Natural killer cell (primary cell): Measurements from ENCODE around the gene COTL1. TPM values are rescaled to one million over a fixed set of nuclear protein-coding genes. Genes with fewer than 3 reads are reported as not detected.

Source experiments
- ATAC-seq, 3 donors: fragments of 150-1000 bp in 2 of 3; fragments of 200-7000 bp in 1 of 3; cut with Tn5 transposase; 1 replicate in 1 of 3; 2 replicates in 2 of 3; pipeline ENCODE4 v1.10.0; 2021; ENCODE audit warnings: mild to moderate bottlenecking in 2 of 3, moderate library complexity in 2 of 3
- DNase-seq, 2 donors: peaks; one replicate each; pipeline versions ENCODE4 v3.0.0 to v3.0.0-alpha.2; 2013 to 2021; ENCODE audit warnings: mixed read lengths in 1 of 2
- H3K27ac ChIP-seq: one replicate; pipeline ENCODE4 v1.5.1; 2013; ENCODE audit warnings: mild to moderate bottlenecking, low read length
- H3K27me3 ChIP-seq: one replicate; pipeline ENCODE4 v1.6.1; 2013; ENCODE audit warnings: low read length; ENCODE audit not compliant: control insufficient read depth, insufficient read depth
- H3K36me3 ChIP-seq: one replicate; pipeline ENCODE4 v1.6.1; 2013; ENCODE audit warnings: low read length; ENCODE audit not compliant: control insufficient read depth, insufficient read depth
- H3K4me1 ChIP-seq: one replicate; pipeline ENCODE4 v1.6.1; 2013; ENCODE audit warnings: low read length; ENCODE audit not compliant: control insufficient read depth, insufficient read depth
- H3K4me3 ChIP-seq: one replicate; pipeline ENCODE4 v1.5.1; 2013; ENCODE audit warnings: low read length
- H3K9me3 ChIP-seq: one replicate; pipeline ENCODE4 v1.6.1; 2013; ENCODE audit warnings: low read length; ENCODE audit not compliant: control insufficient read depth, insufficient read depth
- H3K27ac Mint-ChIP-seq, 2 donors: one replicate each; pipeline ENCODE4 v1.8.0; 2022; ENCODE audit warnings: mild to moderate bottlenecking in 2 of 2, mixed read lengths in 2 of 2, moderate library complexity in 1 of 2
- H3K27me3 Mint-ChIP-seq, 2 donors: one replicate each; pipeline ENCODE4 v1.8.0; 2022; ENCODE audit warnings: low read depth in 2 of 2, mixed read lengths in 2 of 2
- H3K36me3 Mint-ChIP-seq: one replicate; pipeline ENCODE4 v1.8.0; 2022; ENCODE audit warnings: mixed read lengths
- H3K4me1 Mint-ChIP-seq, 2 donors: one replicate each; pipeline ENCODE4 v1.8.0; 2022; ENCODE audit warnings: mixed read lengths in 2 of 2
- H3K4me3 Mint-ChIP-seq: one replicate; pipeline ENCODE4 v1.8.0; 2022; ENCODE audit warnings: mild to moderate bottlenecking, moderate library complexity, mixed read lengths
- H3K9me3 Mint-ChIP-seq, 2 donors: one replicate each; pipeline ENCODE4 v1.8.0; 2022; ENCODE audit warnings: mixed read lengths in 2 of 2
- CTCF ChIP-seq: fragments of 200-600 bp; IDR thresholded peaks from one replicate; pipeline ENCODE4 v1.8.0; 2022; ENCODE audit warnings: antibody characterized with exemption
- WGBS: methylation state at CpG from one replicate; pipeline ENCODE4 v1.1.7; 2013; ENCODE audit warnings: missing lambda C conversion rate; ENCODE audit not compliant: insufficient coverage; 5-methylcytosine and 5-hydroxymethylcytosine counted together
- intact Hi-C: fragments of 100-400 bp; cut with micrococcal nuclease; formaldehyde crosslinking; loops from one replicate; pipeline ENCODE4 v1.14.2; 2022
- total RNA-seq, 4 donors: library from RNA; stranded (reverse); fragments of 120-200 nt in 1 of 4; gene quantifications; one replicate each; pipeline versions ENCODE4 v1.2.3 to v1.2.4, GENCODE V29; 2013 to 2022

Gene COTL1
- total RNA-seq, 3 donors from 2014 or later (not counting 1 experiment from before 2014, with no cell fraction given), result 43.7 to 187 (median 116) TPM

DNA sequence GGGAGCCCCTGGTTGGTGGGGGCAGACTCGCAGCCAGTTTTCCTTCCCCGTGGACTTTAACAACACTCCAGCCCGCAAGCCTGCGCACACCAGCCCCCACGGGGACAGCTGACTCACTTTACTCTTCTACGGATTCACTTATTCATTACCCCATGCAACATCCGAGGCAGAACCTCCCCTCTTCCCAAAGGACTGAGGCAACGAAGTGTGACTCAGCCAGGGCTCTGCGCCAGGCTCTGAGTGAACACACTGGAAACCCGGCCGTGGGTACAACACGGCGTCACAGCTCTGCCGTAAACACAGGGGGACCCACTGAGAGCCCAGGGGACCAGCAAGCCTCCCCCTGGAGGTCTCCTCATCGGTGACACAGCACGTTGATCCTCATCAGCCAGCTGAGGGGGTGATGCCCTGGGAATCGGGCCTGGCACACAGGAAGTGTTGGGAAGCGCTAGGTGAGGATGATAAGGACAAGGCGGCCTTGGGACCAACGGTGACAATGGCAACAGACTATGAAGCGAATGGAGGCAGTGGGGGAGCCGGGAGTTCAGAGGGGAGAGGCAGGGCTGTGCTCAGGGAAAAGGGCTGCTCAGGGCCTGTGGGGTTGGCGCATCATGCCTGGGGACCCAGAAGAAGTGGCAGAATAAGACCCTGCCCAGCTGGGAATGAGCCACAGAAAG lies 14.6 kb downstream of the COTL1 start:
- Histone ChIP-seq H3K4me3 (no peak overlapping the region), H3K4me1 (peaks cover 90% of the 10 kb centered on the region), H3K27me3 (no peaks in the 10 kb centered on the region), H3K27ac (peak overlapping the region; percentile 51), H3K36me3 (no peaks in the 10 kb centered on the region), H3K9me3 (no peaks in the 10 kb centered on the region)
- H3K9me3 Mint-ChIP-seq, result no peaks in the 10 kb centered on the region
- H3K4me1 Mint-ChIP-seq, result peaks cover 43 to 47% of the 10 kb centered on the region in 2 donors
- no peaks in the 10 kb centered on the region for H3K36me3 Mint-ChIP-seq
- DNase-seq, result peak in 1 of 2 donors; percentile 58
- 78% methylated on average over 23 of the region's 23 CpGs for WGBS
- intact Hi-C loops, result no loop called here
- no peak overlapping the region for H3K4me3 Mint-ChIP-seq
- no peak for TF ChIP-seq CTCF
- peak overlapping the region in 1 of 2 donors; percentile 76 for H3K27ac Mint-ChIP-seq
- H3K27me3 Mint-ChIP-seq, result peaks cover 17 to 18% of the 10 kb centered on the region in 2 donors
- ATAC-seq, result peak in 2 of 3 donors; percentile 9 to 26

DNA sequence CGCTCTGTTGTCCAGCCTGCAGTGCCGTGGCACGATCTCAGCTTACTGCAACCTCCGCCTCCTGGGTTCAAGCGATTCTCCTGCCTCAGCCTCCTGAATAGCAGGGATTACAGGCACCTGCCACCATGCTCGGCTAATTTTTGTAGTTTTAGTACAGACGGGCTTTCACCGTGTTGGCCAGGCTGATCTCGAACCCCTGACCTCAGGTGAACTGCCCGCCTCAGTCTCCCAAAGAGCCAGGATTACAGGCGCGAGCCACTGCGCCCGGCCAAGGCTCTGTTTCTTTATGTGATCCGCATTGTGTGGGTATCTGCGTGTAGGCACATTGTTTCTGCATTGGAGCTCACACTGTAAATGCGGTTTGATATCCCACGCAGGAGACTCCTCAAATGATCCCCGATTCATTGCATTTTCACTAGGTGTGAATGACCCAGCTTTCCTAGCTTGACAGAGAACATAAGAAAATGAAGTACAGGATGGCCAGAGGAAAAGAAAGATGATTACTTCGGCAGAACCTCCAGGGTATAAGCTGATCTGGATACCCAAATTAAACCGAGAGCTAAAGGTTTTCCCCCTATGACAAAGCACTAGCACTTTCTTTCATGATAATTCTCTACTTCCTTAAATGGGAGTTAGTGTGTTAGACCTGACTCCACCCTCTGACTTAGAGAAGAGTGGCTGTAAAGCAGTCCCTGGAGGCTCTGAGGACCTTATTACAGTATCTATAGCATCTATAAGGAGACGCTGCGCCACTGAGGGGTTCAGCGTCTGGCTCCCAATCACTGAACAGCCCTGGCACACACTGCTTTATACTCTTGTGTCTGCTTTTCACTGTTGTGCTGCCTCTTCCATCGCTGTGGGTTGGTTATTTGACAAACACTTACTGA lies 17.3 kb downstream of the COTL1 start:
- Histone ChIP-seq H3K9me3 (no peaks in the 10 kb centered on the region), H3K27me3 (no peaks in the 10 kb centered on the region), H3K27ac (peak overlapping the region; percentile 78), H3K4me3 (no peak overlapping the region), H3K4me1 (peaks cover 91% of the 10 kb centered on the region), H3K36me3 (no peaks in the 10 kb centered on the region)
- H3K36me3 Mint-ChIP-seq, result no peaks in the 10 kb centered on the region
- no peaks in the 10 kb centered on the region for H3K9me3 Mint-ChIP-seq
- peak in 1 of 2 donors; percentile 79 for DNase-seq
- intact Hi-C loops, result no loop called here
- peak overlapping the region; percentile 55 for H3K4me3 Mint-ChIP-seq
- H3K27ac Mint-ChIP-seq, result peak overlapping the region in 1 of 2 donors; percentile 48
- no peak for TF ChIP-seq CTCF
- ATAC-seq, result peak; percentile 54 to 59 (median 57)
- 61% methylated on average over 24 of the region's 25 CpGs for WGBS
- H3K4me1 Mint-ChIP-seq, result peaks cover 35 to 42% of the 10 kb centered on the region in 2 donors
- peaks cover 27 to 28% of the 10 kb centered on the region in 2 donors for H3K27me3 Mint-ChIP-seq

GRCh38 chr16:84599521-84600202 lies 18.2 kb downstream of the COTL1 start:
- ATAC-seq (peak; percentile 24 to 62 (median 46)), DNase-seq (peak in 1 of 2 donors; percentile 70)
- Mint-ChIP-seq H3K4me3 (peak overlapping the region; percentile 55), H3K9me3 (no peaks in the 10 kb centered on the region), H3K36me3 (no peaks in the 10 kb centered on the region), H3K27me3 (peaks cover 27 to 28% of the 10 kb centered on the region in 2 donors), H3K27ac (peak overlapping the region; percentile 42 to 89), H3K4me1 (peaks cover 43 to 51% of the 10 kb centered on the region in 2 donors)
- H3K9me3 ChIP-seq, result no peaks in the 10 kb centered on the region
- H3K4me3 ChIP-seq, result peak overlapping the region; percentile 8
- WGBS, result 6% methylated on average over 8 of the region's 12 CpGs
- no peak for TF ChIP-seq CTCF
- intact Hi-C loops, result no loop called here
- no peaks in the 10 kb centered on the region for H3K36me3 ChIP-seq
- no peaks in the 10 kb centered on the region for H3K27me3 ChIP-seq
- H3K27ac ChIP-seq, result peak overlapping the region; percentile 78
- peaks cover 91% of the 10 kb centered on the region for H3K4me1 ChIP-seq
